HG02852 (cell line): ENCODE measurements around the gene CDH15.
"Not testable (repeated sequence)": the region's sequence is repeated elsewhere in the genome, so short reads cannot be mapped to it uniquely, and the experiment has no call there.

ENCODE experiments used
- ATAC-seq: cut with Tn5 transposase; IDR thresholded peaks from one replicate; pipeline ENCODE4 v1.9.1; 2021; ENCODE audit warnings: mild to moderate bottlenecking, moderate library complexity; ENCODE audit not compliant: unreplicated experiment

The CDH15 gene

GRCh38 chr16:89185887-89186592, 14.5 kb downstream of the CDH15 start:
- not testable (repeated sequence) for ATAC-seq

GRCh38 chr16:89186593-89187031, 15.1 kb downstream of the CDH15 start:
- ATAC-seq = not testable (repeated sequence)

GRCh38 chr16:89187032-89187769, 15.7 kb downstream of the CDH15 start:
- no peak for ATAC-seq

GRCh38 chr16:89187770-89188392, 16.3 kb downstream of the CDH15 start:
- no peak for ATAC-seq

- ATAC-seq = not testable (repeated sequence)
These were observed 17.2 kb downstream of the CDH15 start for GRCh38 chr16:89188471-89189357.

GRCh38 chr16:89189358-89190025, 17.9 kb downstream of the CDH15 start:
- ATAC-seq = no peak

GRCh38 chr16:89190150-89190958, 18.8 kb downstream of the CDH15 start:
- ATAC-seq = no peak

GRCh38 chr16:89191033-89191900, 19.7 kb downstream of the CDH15 start:
- no peak for ATAC-seq

- no peak for ATAC-seq
These were observed 20.3 kb downstream of the CDH15 start for GRCh38 chr16:89191901-89192185.

- ATAC-seq = not testable (repeated sequence)
These were observed 20.8 kb downstream of the CDH15 start for GRCh38 chr16:89192186-89192955.

GRCh38 chr16:89192956-89193575, 21.5 kb downstream of the CDH15 start:
- ATAC-seq = no peak

GRCh38 chr16:89193576-89194293, 22.2 kb downstream of the CDH15 start:
- ATAC-seq = no peak

GRCh38 chr16:89194340-89195311, 23.1 kb downstream of the CDH15 start:
- no peak for ATAC-seq

GRCh38 chr16:89195521-89196171, 24.1 kb downstream of the CDH15 start:
- no peak for ATAC-seq

- no peak for ATAC-seq
These were observed 25.6 kb downstream of the CDH15 start for GRCh38 chr16:89197033-89197632.
